Activated CD4-positive, alpha-beta T cell treated with anti-CD3 and anti-CD28 coated beads for 36 hours (primary cell): ENCODE results near the gene FEZF2. TPM values are rescaled to one million over a fixed set of nuclear protein-coding genes. Genes with fewer than 3 reads are reported as not detected.
A peak's percentile ranks its signal among the peaks of the same experiment; 100 is the strongest.

Experiments
- ATAC-seq: fragments of 200-7000 bp; cut with Tn5 transposase; one replicate; pipeline ENCODE4 v1.10.0; 2021; ENCODE audit warnings: mild to moderate bottlenecking, moderate library complexity
- CTCF ChIA-PET: fragments of 350-600 bp; sonication (Branson Sonifier 250); formaldehyde crosslinking; loops from one replicate; lab custom pipeline; 2021; ENCODE audit warnings: antibody characterized with exemption; lab: Charles Lee
- POLR2A ChIA-PET: fragments of 350-600 bp; sonication (Branson Sonifier 250); formaldehyde crosslinking; loops from one replicate; lab custom pipeline; 2021; ENCODE audit warnings: antibody characterized with exemption, inconsistent platforms; lab: Charles Lee
- DNase-seq: peaks from one replicate; pipeline ENCODE4 v3.0.0-alpha.2; 2020
- H3K27ac Mint-ChIP-seq: one replicate; pipeline ENCODE4 v1.8.0; 2021; ENCODE audit warnings: mixed read lengths
- H3K27me3 Mint-ChIP-seq: one replicate; pipeline ENCODE4 v1.8.0; 2021; ENCODE audit warnings: mixed read lengths
- H3K36me3 Mint-ChIP-seq: one replicate; pipeline ENCODE4 v1.8.0; 2021; ENCODE audit warnings: low read depth, mixed read lengths
- H3K4me1 Mint-ChIP-seq: one replicate; pipeline ENCODE4 v1.8.0; 2021; ENCODE audit warnings: mixed read lengths
- H3K4me3 Mint-ChIP-seq: one replicate; pipeline ENCODE4 v1.8.0; 2021; ENCODE audit warnings: mild to moderate bottlenecking, moderate library complexity, mixed read lengths
- H3K9me3 Mint-ChIP-seq: one replicate; pipeline ENCODE4 v1.8.0; 2021; ENCODE audit warnings: low read depth, mixed read lengths
- intact Hi-C, 2 experiments: fragments of 100-400 bp; cut with DNase I in 1 of 2; cut with micrococcal nuclease in 1 of 2; formaldehyde crosslinking; loops; one replicate each; pipeline versions ENCODE4 v1.14.2 to v1.15.1; 2022 to 2024; cut with DNase I, micrococcal nuclease
- total RNA-seq, 2 experiments: library from RNA; stranded (reverse); gene quantifications; one replicate each; pipeline ENCODE4 v1.2.3, GENCODE V29; 2021

Gene FEZF2
- total RNA-seq, 2 experiments from 2014 or later = not detected

GRCh38 chr3:62371720-62372591 lies 1.4 kb downstream of the FEZF2 start:
- ChIA-PET CTCF (no interaction called here), POLR2A (no interaction called here)
- no peaks in the 10 kb centered on the region for H3K36me3 Mint-ChIP-seq
- ATAC-seq = no peak
- peaks cover 7% of the 10 kb centered on the region for H3K4me1 Mint-ChIP-seq
- DNase-seq = no peak
- H3K27me3 Mint-ChIP-seq = peaks cover 77% of the 10 kb centered on the region
- H3K27ac Mint-ChIP-seq = no peak overlapping the region
- H3K9me3 Mint-ChIP-seq = no peaks in the 10 kb centered on the region
- intact Hi-C loops = loop anchor here (10.0 kb wide), 2 partner anchors 503 to 807 kb away; partner anchors contain the start of genes CADPS (in 1 of the 2) and PTPRG (in 1 of the 2)
- no peak overlapping the region for H3K4me3 Mint-ChIP-seq

DNA sequence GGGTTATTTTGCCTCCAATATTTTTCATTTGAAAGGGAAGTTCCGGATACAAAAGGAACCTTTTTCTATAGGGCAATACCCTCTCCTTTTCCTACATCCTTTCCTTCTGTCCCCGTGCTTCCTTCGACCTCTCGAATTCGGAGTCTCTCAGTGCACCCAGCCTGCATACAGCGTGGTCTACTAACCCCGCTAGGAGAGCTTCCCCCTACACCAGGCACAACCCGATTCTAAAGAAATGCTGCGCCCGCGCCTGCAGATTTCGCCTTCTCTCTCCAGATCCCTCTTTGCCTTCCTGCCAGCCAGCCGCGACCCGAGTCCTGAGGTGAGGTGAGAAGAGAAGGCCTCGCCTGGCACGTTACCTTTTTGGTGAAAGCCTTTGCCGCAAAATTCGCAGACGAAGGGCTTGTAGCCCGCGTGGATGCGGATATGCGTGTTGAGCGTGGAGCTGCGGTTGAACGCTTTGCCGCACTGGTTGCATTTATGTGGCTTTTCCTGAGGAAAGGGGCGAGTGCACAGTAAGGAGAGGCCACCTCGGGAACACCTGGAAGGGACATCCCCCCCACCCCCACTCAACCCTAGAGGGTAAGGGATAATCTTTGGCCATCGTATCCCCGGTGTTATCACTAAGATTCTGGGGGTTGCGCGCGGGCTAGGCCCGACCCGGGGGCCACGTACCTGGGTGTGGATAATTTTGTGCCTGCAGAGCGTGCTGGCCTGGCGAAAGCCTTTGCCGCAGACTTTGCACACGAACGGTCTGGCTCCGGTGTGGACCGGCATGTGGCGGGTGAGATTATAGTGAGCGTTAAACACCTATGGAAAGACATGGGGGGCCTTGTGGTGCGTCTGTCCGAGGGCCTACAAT lies 2.3 kb downstream of the FEZF2 start:
- no peak overlapping the region for H3K4me3 Mint-ChIP-seq
- H3K27ac Mint-ChIP-seq = no peak overlapping the region
- POLR2A ChIA-PET = no interaction called here
- ATAC-seq (no peak), DNase-seq (no peak)
- CTCF ChIA-PET = no interaction called here
- intact Hi-C loops = loop anchor here (1.0 to 10.0 kb wide), 3 partner anchors 7 to 806 kb away; partner anchors contain the start of genes CADPS (in 1 of the 2) and PTPRG (in 1 of the 2)
- no peaks in the 10 kb centered on the region for H3K36me3 Mint-ChIP-seq
- H3K27me3 Mint-ChIP-seq = peaks cover 78% of the 10 kb centered on the region
- peaks cover 7% of the 10 kb centered on the region for H3K4me1 Mint-ChIP-seq
- H3K9me3 Mint-ChIP-seq = no peaks in the 10 kb centered on the region

DNA sequence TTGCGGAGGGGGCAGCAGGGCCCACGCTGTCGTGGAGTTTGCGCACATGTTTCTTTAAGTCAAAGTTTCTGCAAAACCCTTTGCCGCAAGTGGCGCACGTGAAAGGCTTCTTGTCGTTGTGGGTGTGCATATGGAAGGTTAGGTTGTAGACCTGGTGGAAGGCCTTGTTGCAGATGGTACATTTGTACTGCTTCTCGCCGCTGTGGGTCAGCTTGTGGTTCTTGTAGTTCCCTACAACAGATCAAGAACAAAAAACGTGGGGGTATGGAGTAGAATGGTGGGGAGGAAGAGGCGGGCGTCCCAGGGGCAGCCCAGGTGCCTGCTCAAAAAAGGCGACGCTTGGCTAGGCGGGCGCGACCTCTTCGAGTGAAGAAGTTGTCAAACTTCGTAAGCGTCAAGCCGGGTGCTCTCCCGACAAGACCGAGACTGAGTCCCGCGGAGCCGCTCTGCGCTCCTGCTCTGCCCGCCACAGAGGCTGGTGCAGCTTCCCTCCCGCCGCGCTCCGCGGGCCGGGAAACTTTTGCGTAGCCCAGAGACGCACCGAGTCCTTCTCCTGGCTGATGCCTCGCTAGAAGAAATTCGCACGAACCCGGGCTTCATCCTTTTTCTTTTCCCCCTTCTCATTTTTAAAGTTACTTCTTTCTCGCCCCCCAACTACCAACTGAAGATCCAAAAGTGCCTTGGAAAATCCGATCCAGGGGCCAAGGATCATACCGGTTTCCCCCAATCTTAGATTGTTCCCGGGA lies 3.1 kb downstream of the FEZF2 start:
- no peaks in the 10 kb centered on the region for H3K36me3 Mint-ChIP-seq
- ATAC-seq (no peak), DNase-seq (peak; percentile 15)
- CTCF ChIA-PET = no interaction called here
- no peak overlapping the region for H3K4me3 Mint-ChIP-seq
- intact Hi-C loops = loop anchor here (1.0 to 10.0 kb wide), 3 partner anchors 8 to 805 kb away; partner anchors contain the start of genes CADPS (in 1 of the 2) and PTPRG (in 1 of the 2)
- no peak overlapping the region for H3K27ac Mint-ChIP-seq
- POLR2A ChIA-PET = no interaction called here
- H3K27me3 Mint-ChIP-seq = peaks cover 78% of the 10 kb centered on the region
- H3K4me1 Mint-ChIP-seq = peaks cover 7% of the 10 kb centered on the region
- H3K9me3 Mint-ChIP-seq = no peaks in the 10 kb centered on the region

- ChIA-PET CTCF (no interaction called here), POLR2A (no interaction called here)
- no peak overlapping the region for H3K27ac Mint-ChIP-seq
- no peak overlapping the region for H3K4me3 Mint-ChIP-seq
- H3K27me3 Mint-ChIP-seq = peaks cover 76% of the 10 kb centered on the region
- no peak for ATAC-seq
- peaks cover 7% of the 10 kb centered on the region for H3K4me1 Mint-ChIP-seq
- no peak for DNase-seq
- no peaks in the 10 kb centered on the region for H3K36me3 Mint-ChIP-seq
- intact Hi-C loops = loop anchor here in 1 of 2 experiments (5.0 kb wide), 1 partner anchor 807 kb away; the partner anchor contains the start of gene PTPRG
- no peaks in the 10 kb centered on the region for H3K9me3 Mint-ChIP-seq
Measured at GRCh38 chr3:62369476-62369743, 3.9 kb downstream of the FEZF2 start.

DNA sequence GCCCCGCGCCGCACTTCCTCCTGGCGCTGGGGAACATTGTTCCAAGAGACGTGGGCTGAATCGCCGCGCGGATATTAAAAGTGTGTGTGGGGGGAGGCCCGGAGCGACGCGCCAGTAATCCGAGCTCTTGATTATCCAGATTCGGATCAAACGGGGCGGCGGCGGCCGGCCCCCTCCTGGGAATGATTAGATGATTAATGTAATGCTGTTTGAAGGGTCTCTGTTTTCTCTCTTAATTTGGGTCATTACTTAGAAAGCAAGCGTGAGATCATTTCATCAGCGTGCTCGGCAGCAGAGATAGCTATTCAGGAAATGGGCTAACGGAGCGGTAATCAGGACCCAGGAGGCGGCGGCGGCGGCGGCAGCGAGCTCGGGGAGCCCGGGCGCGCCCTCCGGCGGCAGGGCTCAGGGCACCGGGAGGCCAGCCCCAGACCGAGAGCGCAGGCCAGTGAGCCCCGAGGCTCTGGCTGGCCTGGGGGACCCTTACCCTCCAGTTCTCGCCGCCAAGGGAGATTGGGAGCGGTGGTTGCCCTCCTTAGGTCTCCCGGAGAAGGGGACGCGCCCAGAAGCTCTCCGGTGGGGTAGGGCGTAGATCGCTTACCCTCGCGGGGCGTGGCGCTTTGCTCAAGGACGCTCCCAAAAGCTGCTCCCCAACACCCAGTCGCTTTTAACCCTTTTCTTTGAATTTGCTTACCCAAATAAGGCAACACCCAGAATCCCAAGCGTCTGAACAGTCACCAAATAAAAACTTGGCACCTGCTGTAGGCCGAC lies 4.5 kb downstream of the FEZF2 start:
- peaks cover 70% of the 10 kb centered on the region for H3K27me3 Mint-ChIP-seq
- peaks cover 3% of the 10 kb centered on the region for H3K4me1 Mint-ChIP-seq
- ChIA-PET POLR2A (no interaction called here), CTCF (interaction anchor here (0.6 kb wide), 1 partner anchor 12 kb away, joined by 3 read pairs; no protein-coding TSS in a partner anchor)
- ATAC-seq (no peak), DNase-seq (peak; percentile 21)
- no peak overlapping the region for H3K4me3 Mint-ChIP-seq
- intact Hi-C loops = loop anchor here in 1 of 2 experiments (5.0 kb wide), 1 partner anchor 807 kb away; the partner anchor contains the start of gene PTPRG
- no peaks in the 10 kb centered on the region for H3K9me3 Mint-ChIP-seq
- H3K36me3 Mint-ChIP-seq = no peaks in the 10 kb centered on the region
- H3K27ac Mint-ChIP-seq = no peak overlapping the region

DNA sequence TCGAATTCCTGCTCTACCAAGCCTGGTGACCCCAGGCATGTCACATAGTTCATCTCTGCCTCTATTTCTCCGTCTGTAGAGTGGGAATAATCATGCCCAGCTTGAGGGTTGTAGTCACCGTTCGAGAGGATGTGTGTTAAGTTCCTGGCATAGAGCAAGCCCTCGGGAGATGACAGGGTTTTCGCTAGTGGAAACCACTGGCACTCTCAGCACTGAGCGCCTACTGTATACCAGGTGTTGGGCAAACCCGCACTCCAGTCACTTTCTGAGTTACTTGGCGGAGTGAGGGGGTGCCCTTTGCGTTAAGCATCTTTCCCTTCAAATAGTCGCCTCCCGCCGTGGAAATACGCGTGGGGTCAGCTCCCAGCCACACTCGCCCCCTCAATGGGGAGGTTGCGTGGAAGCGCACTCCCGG lies 5.1 kb downstream of the FEZF2 start:
- ChIA-PET CTCF (interaction anchor here (0.5 to 0.6 kb wide), 2 partner anchors 11 to 527 kb away, joined by 3 to 4 read pairs; no protein-coding TSS in a partner anchor), POLR2A (no interaction called here)
- Mint-ChIP-seq H3K4me3 (no peak overlapping the region), H3K27me3 (peaks cover 66% of the 10 kb centered on the region), H3K27ac (no peak overlapping the region), H3K36me3 (no peaks in the 10 kb centered on the region), H3K4me1 (peaks cover 3% of the 10 kb centered on the region), H3K9me3 (no peaks in the 10 kb centered on the region)
- no peak for ATAC-seq
- intact Hi-C loops = loop anchor here in 1 of 2 experiments (5.0 kb wide), 1 partner anchor 806 kb away; the partner anchor contains the start of gene PTPRG
- DNase-seq = no peak

- CTCF ChIA-PET = interaction anchor here (0.5 kb wide), 1 partner anchor 527 kb away, joined by 4 read pairs; no protein-coding TSS in a partner anchor
Measured at GRCh38 chr3:62367763-62368195, 5.6 kb downstream of the FEZF2 start.

GRCh38 chr3:62366126-62366484 lies 7.2 kb downstream of the FEZF2 start:
- H3K4me3 Mint-ChIP-seq = no peak overlapping the region
- POLR2A ChIA-PET = no interaction called here
- CTCF ChIA-PET = interaction anchor here (1.2 kb wide), 1 partner anchor 34 kb away, joined by 3 read pairs; no protein-coding TSS in a partner anchor
- H3K36me3 Mint-ChIP-seq = no peaks in the 10 kb centered on the region
- peaks cover 55% of the 10 kb centered on the region for H3K27me3 Mint-ChIP-seq
- no peak overlapping the region for H3K27ac Mint-ChIP-seq
- no peaks in the 10 kb centered on the region for H3K4me1 Mint-ChIP-seq
- no peak for DNase-seq
- ATAC-seq = no peak
- intact Hi-C loops = loop anchor here in 1 of 2 experiments (5.0 kb wide), 1 partner anchor 804 kb away; the partner anchor contains the start of gene PTPRG
- peaks cover 3% of the 10 kb centered on the region for H3K9me3 Mint-ChIP-seq

More at GRCh38 chr3:62367763-62368195, 5.6 kb downstream of the FEZF2 start:
- Mint-ChIP-seq H3K27me3 (peaks cover 63% of the 10 kb centered on the region), H3K27ac (no peak overlapping the region), H3K9me3 (no peaks in the 10 kb centered on the region), H3K36me3 (no peaks in the 10 kb centered on the region), H3K4me1 (no peaks in the 10 kb centered on the region), H3K4me3 (no peak overlapping the region)
- ATAC-seq = no peak
- DNase-seq = no peak
- POLR2A ChIA-PET = no interaction called here
- intact Hi-C loops = loop anchor here in 1 of 2 experiments (5.0 kb wide), 1 partner anchor 805 kb away; the partner anchor contains the start of gene PTPRG

GRCh38 chr3:62365391-62366125 lies 7.8 kb downstream of the FEZF2 start:
- Mint-ChIP-seq H3K27ac (no peak overlapping the region), H3K4me3 (no peak overlapping the region), H3K27me3 (peaks cover 49% of the 10 kb centered on the region), H3K4me1 (no peaks in the 10 kb centered on the region), H3K36me3 (no peaks in the 10 kb centered on the region), H3K9me3 (peaks cover 3% of the 10 kb centered on the region)
- ChIA-PET CTCF (interaction anchor here (0.6 kb wide), 1 partner anchor 32 kb away, joined by 4 read pairs; no protein-coding TSS in a partner anchor), POLR2A (interaction anchor here (0.5 kb wide), 1 partner anchor 10 kb away, joined by 8 read pairs; no protein-coding TSS in a partner anchor)
- DNase-seq (no peak), ATAC-seq (no peak)
- intact Hi-C loops = loop anchor here in 1 of 2 experiments (5.0 kb wide), 1 partner anchor 803 kb away; the partner anchor contains the start of gene PTPRG
